ENCODE results near the gene AARS2.

The AARS2 gene

GRCh38 chr6:44265722-44266233, 47.4 kb downstream of the AARS2 start:
- Histone ChIP-seq H3K4me3 (peak overlapping the region; percentile 64 to 72), H3K9me3 (no peaks in the 10 kb centered on the region), H3K27me3 (peaks cover 0 to 29% of the 10 kb centered on the region in 2 donors), H3K27ac (peak overlapping the region; percentile 68 to 82), H3K36me3 (peaks cover 0 to 6% (median 0%) of the 10 kb centered on the region in 3 donors), H3K4me1 (peaks cover 0 to 46% (median 32%) of the 10 kb centered on the region in 4 donors)
- no peak for DNase-seq
- no peak for TF ChIP-seq CTCF (IDR thresholded peaks at IDR 0.05)
- intact Hi-C loops (cut with DNase I; ENCODE audit: low total_unique reads) = loop anchor here (5.0 to 10.0 kb wide), 3 partner anchors 72 to 171 kb away; partner anchors contain the start of gene CDC5L

- H3K4me1 ChIP-seq = peaks cover 0 to 40% (median 27%) of the 10 kb centered on the region in 4 donors
- intact Hi-C loops (cut with DNase I; ENCODE audit: low total_unique reads) = loop anchor here (5.0 to 10.0 kb wide), 3 partner anchors 72 to 170 kb away; partner anchors contain the start of gene CDC5L
- peak within 1 kb of the TSS; percentile 64 to 72 for H3K4me3 ChIP-seq
- TF ChIP-seq CTCF (IDR thresholded peaks at IDR 0.05) = peak in 1 of 2 experiments; percentile 3
- H3K27me3 ChIP-seq = peaks cover 0 to 22% of the 10 kb centered on the region in 2 donors
- DNase-seq = peak; percentile 95 to 97
- H3K9me3 ChIP-seq = no peaks in the 10 kb centered on the region
- H3K27ac ChIP-seq = peak within 1 kb of the TSS; percentile 68 to 82
- peaks cover 0 to 8% (median under 1%) of the 10 kb centered on the region in 3 donors for H3K36me3 ChIP-seq
Measured at GRCh38 chr6:44265007-44265721, 48.0 kb downstream of the AARS2 start, which contains the start of gene NFKBIE. NFKBIE (minus strand) TSS chr6:44265551; CDS start chr6:44265346, 205 bp downstream.

GRCh38 chr6:44264154-44265006, 48.8 kb downstream of the AARS2 start:
- Histone ChIP-seq H3K27me3 (peaks cover 0 to 15% of the 10 kb centered on the region in 2 donors), H3K27ac (peak overlapping the region; percentile 68 to 82), H3K9me3 (no peaks in the 10 kb centered on the region), H3K36me3 (peaks cover 0 to 15% (median 5%) of the 10 kb centered on the region in 3 donors), H3K4me1 (peaks cover 0 to 37% (median 26%) of the 10 kb centered on the region in 4 donors), H3K4me3 (peak overlapping the region; percentile 64 to 72)
- intact Hi-C loops (cut with DNase I; ENCODE audit: low total_unique reads) = loop anchor here (5.0 to 10.0 kb wide), 3 partner anchors 73 to 170 kb away; partner anchors contain the start of gene CDC5L
- no peak for DNase-seq
- no peak for TF ChIP-seq CTCF (IDR thresholded peaks at IDR 0.05)

GRCh38 chr6:44263354-44264100, 49.6 kb downstream of the AARS2 start:
- Histone ChIP-seq H3K36me3 (peaks cover 0 to 20% (median 5%) of the 10 kb centered on the region in 3 donors), H3K4me3 (peak overlapping the region; percentile 64 to 72), H3K4me1 (peaks cover 0 to 37% (median 26%) of the 10 kb centered on the region in 4 donors), H3K27ac (no peak overlapping the region), H3K9me3 (no peaks in the 10 kb centered on the region), H3K27me3 (peaks cover 0 to 7% of the 10 kb centered on the region in 2 donors)
- intact Hi-C loops (cut with DNase I; ENCODE audit: low total_unique reads) = loop anchor here (10.0 kb wide), 1 partner anchor 169 kb away; no protein-coding TSS in a partner anchor
- no peak for DNase-seq
- TF ChIP-seq CTCF (IDR thresholded peaks at IDR 0.05) = no peak

Measured in tibial artery (tissue), 4 donors.